Hepatocyte (in vitro differentiated cells): ENCODE data around the gene OSGIN1.

ENCODE experiments used
- CTCF ChIP-seq: fragments of 200-600 bp; sonication (generic); IDR thresholded peaks from 2 replicates; pipeline ENCODE4 v1.5.1; 2016; ENCODE audit warnings: antibody characterized with exemption, mild to moderate bottlenecking; ENCODE audit not compliant: poor library complexity
- EZH2 ChIP-seq: fragments of 200-600 bp; sonication (generic); IDR thresholded peaks from 2 replicates; pipeline ENCODE4 v1.6.1; 2016; ENCODE audit warnings: antibody characterized with exemption, mild to moderate bottlenecking, borderline replicate concordance
- EZH2phosphoT487 ChIP-seq: fragments of 200-600 bp; sonication (generic); IDR thresholded peaks from one replicate; pipeline ENCODE4 v1.6.1; 2018; ENCODE audit warnings: antibody characterized with exemption, mild to moderate bottlenecking, low read depth, moderate library complexity; ENCODE audit not compliant: unreplicated experiment, severe bottlenecking

DNA sequence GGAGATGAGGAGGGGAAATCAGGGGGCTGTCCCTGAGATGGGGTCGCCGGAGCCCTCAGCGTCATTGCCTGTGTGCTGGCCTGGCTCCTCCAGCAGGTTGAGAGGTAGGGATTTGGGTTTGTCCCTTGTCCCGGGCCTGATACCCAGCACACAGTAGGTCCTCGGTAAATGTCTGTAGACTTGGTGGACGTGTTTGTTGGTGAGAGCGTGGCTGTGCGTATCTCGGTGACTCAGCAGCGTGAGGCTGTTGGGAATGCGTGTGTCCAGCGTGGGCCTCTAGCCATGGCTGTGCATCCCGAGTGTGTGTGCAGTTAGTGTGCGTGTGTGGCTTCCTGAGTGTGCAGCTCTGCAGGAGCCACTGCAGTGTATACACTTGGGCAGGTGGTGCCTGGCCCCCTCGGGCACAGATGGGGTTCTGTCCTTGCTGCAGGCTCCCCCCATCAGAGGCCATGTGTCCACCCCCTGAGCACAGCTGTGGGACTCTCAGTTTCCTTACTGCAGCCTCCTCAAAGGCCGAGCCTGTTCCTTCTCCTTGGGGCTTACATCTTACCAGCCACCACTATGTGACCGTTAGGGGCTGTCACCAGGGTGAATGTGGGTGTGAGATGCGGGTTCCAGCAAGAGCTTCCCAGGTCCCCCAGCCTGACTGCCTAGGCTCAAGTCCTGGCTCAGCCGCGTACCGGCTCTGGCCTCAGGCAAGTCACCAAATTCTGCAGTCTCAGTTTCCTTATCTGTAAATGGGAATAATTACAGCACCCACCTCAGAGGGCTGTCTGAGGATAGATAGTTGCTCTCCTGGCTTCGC lies 20.7 kb downstream of the OSGIN1 start:
- no peak for TF ChIP-seq CTCF
- TF ChIP-seq EZH2phosphoT487 = no peak
- TF ChIP-seq EZH2 = no peak
